ENCODE data around the gene MYBPC2. TPM values are rescaled to one million over a fixed set of nuclear protein-coding genes. Genes with fewer than 3 reads are reported as not detected.
"Not testable (repeated sequence)": the region's sequence is repeated elsewhere in the genome, so short reads cannot be mapped to it uniquely, and the experiment has no call there.

The MYBPC2 gene
- total RNA-seq, 1 donor, result not detected

DNA sequence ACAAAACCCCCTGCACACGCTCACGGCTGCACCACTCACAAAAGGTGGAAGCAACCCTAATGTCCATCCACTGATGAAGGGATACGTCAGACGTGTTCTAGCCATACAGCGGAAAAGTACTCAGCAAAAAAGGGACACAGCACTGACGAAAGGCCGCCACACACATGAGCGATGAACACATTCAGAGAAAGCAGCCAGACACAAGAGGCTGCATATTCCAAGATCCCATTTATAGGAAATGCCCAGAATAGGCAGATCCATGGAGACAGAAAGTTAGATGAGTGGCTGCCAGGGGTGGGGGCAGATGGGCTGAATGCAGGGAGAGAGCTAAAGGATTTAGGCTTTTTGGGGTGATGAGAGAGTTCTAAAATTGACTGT lies 44.8 kb upstream of the MYBPC2 start:
- H3K4me3 ChIP-seq (ENCODE audit: low read depth, low read length), result no peak overlapping the region
- TF ChIP-seq, protein P1, sequence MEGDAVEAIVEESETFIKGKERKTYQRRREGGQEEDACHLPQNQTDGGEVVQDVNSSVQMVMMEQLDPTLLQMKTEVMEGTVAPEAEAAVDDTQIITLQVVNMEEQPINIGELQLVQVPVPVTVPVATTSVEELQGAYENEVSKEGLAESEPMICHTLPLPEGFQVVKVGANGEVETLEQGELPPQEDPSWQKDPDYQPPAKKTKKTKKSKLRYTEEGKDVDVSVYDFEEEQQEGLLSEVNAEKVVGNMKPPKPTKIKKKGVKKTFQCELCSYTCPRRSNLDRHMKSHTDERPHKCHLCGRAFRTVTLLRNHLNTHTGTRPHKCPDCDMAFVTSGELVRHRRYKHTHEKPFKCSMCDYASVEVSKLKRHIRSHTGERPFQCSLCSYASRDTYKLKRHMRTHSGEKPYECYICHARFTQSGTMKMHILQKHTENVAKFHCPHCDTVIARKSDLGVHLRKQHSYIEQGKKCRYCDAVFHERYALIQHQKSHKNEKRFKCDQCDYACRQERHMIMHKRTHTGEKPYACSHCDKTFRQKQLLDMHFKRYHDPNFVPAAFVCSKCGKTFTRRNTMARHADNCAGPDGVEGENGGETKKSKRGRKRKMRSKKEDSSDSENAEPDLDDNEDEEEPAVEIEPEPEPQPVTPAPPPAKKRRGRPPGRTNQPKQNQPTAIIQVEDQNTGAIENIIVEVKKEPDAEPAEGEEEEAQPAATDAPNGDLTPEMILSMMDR (IDR thresholded peaks at IDR 0.05; ENCODE audit: insufficient read depth, low read length), result no peak
- DNase-seq (ENCODE audit: low read depth), result no peak

DNA sequence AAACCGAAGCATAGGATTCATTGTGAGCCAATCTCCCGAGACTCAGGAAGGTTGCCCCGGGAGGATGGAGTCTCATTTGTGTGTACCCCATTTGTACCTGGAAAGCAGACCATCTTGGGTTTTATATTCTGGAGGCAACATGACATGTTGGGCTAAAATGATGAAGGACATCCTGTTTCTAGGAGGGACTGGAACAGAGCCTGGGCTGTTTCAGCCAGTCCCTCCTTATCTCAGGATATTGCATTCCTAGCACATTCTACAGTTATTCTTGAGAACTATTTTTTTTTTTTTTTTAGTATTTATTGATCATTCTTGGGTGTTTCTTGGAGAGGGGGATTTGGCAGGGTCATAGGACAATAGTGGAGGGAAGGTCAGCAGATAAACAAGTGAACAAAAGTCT lies 42.4 kb upstream of the MYBPC2 start:
- DNase-seq (ENCODE audit: low read depth); H3K4me3 ChIP-seq (ENCODE audit: low read depth, low read length): not testable (repeated sequence)

DNA sequence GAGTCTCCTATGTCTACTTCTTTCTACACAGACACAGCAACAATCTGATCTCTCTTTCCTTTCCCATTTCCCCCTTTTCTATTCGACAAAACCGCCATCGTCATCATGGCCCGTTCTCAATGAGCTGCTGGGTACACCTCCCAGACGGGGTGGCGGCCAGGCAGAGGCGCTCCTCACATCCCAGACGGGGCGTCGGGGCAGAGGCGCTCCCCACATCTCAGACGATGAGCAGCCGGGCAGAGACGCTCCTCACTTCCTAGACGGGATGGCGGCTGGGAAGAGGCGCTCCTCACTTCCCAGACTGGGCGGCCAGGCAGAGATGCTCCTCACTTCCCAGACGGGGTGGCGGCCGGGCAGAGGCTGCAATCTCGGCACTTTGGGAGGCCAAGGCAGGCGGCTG lies 41.7 kb upstream of the MYBPC2 start:
- H3K4me3 ChIP-seq (ENCODE audit: low read depth, low read length); DNase-seq (ENCODE audit: low read depth): not testable (repeated sequence)

DNA sequence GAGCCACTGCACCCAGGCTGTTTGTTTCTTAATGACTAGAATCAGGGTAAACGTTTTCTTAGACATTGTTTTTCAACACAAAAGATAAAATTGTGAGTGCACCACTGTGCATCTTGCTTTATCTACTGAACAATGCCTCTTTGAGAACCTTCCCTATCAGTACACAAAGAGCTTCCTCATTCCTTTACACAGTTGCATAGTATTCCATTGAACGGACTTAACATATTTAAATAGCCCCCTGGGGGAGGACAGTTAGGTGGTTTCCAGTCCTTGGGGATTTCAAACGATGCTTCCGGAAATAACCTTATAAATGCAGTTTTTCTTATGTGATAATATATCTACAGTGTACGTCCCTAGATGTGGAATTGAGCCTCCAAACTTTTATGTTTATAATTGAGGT lies 39.9 kb upstream of the MYBPC2 start:
- no peak overlapping the region for H3K4me3 ChIP-seq (ENCODE audit: low read depth, low read length)
- TF ChIP-seq, protein P1 (IDR thresholded peaks at IDR 0.05; ENCODE audit: insufficient read depth, low read length), result no peak
- DNase-seq (ENCODE audit: low read depth), result no peak

DNA sequence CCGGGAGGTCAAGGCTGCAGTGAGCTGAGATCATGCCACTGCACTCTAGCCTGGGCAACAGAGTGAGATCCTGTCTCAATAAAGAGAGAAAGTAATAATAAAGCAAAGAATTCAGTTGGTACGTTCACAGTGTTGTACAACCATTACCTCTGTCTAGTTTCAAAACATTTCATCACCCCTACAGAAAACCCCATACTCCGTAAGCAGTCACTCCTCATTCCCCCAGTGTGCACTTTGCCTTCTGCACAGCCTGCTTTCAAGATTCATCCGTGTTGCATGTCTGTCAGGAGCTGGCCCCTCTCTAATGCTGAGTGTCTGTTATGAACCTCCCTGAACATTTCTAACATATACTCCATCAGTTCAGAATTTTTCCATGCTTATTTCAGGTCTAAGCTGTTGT lies 39.1 kb upstream of the MYBPC2 start:
- TF ChIP-seq, protein P1 (IDR thresholded peaks at IDR 0.05; ENCODE audit: insufficient read depth, low read length), result no peak
- no peak for DNase-seq (ENCODE audit: low read depth)
- no peak overlapping the region for H3K4me3 ChIP-seq (ENCODE audit: low read depth, low read length)

DNA sequence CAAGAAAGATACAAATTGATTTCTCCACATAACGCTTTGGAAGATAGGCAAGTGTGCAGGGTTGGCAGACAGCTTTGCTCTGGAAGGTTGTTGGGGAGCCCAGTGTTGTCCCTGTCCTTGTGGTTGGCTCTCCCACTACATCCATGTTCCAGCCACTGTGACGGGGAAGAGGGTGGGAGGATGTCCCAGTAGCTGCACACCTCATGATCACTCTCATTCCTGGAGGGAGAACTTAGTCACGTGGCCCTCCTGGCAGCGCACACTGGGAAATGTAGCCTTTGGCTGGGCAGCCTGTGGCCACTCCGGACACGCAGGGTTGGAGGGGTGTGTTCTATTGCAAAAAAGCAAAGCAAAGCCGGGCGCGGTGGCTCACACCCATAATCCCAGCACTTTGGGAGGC lies 38.7 kb upstream of the MYBPC2 start:
- no peak overlapping the region for H3K4me3 ChIP-seq (ENCODE audit: low read depth, low read length)
- no peak for DNase-seq (ENCODE audit: low read depth)
- TF ChIP-seq, protein P1 (IDR thresholded peaks at IDR 0.05; ENCODE audit: insufficient read depth, low read length), result no peak

DNA sequence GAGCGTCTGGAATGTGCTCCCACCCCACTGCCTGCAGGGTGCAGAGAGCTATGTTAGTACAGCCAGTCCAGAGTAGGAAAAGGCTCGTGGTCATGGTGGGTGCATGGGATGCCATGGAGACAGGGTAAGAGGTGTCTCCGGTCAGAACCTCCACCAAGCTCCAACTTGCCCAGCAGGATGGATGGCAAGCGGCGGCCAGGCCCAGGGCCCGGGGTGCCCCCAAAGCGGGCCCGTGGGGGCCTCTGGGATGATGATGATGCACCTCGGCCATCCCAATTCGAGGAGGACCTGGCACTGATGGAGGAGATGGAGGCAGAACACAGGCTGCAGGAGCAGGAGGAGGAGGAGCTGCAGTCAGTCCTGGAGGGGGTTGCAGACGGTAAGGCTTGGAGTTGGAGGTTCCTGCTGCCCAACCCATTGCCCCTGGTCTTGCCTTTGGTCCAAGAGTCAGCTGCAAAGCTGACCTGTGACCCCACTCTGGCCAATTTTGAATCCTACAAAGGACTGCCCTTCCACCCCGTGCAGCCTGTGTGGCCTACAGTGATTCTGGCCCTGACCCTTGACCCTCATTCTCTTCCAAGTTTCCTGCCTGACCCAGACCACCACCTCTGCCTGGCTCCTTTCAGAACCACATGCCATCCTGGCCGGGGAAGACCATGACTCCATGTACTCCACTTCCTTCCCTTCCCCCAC lies 33.9 kb upstream of the MYBPC2 start:
- DNase-seq (ENCODE audit: low read depth), result no peak
- no peak overlapping the region for H3K4me3 ChIP-seq (ENCODE audit: low read depth, low read length)
- TF ChIP-seq, protein P1 (IDR thresholded peaks at IDR 0.05; ENCODE audit: insufficient read depth, low read length), result no peak

DNA sequence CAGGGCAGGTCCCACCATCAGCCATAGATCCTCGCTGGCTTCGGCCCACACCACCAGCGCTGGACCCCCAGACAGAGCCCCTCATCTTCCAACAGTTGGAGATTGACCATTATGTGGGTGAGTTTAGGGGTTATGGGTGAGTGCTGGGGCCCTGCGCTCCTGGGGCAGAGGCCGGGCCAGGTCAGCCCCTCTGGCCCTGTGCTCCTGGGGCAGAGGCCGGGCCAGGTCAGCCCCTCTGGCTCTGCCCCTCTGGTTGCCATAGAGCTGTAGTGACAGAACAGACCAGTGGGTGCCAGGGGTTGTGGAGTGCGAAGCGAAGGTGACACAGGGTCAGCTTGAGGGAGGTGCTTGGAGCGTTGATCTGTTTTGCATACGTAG lies 33.3 kb upstream of the MYBPC2 start:
- no peak overlapping the region for H3K4me3 ChIP-seq (ENCODE audit: low read depth, low read length)
- DNase-seq (ENCODE audit: low read depth), result no peak
- TF ChIP-seq, protein P1 (IDR thresholded peaks at IDR 0.05; ENCODE audit: insufficient read depth, low read length), result no peak
